Measurements from ENCODE around the gene KLK14.

Gene KLK14

GRCh38 chr19:51108066-51108804 lies 25.5 kb upstream of the KLK14 start, which contains the start of gene CTU1:
Gene CTU1, minus strand, starts transcription at chr19:51108409. Its CDS starts 3,840 bp downstream, at chr19:51104569.
- peak; percentile 99 for DNase-seq

GRCh38 chr19:51107406-51108065 lies 24.8 kb upstream of the KLK14 start:
- peak; percentile 10 for DNase-seq

- no peak for DNase-seq
These were observed 21.2 kb upstream of the KLK14 start for GRCh38 chr19:51103926-51104341.

- no peak for DNase-seq
These were observed 20.3 kb upstream of the KLK14 start for GRCh38 chr19:51102991-51103390.

GRCh38 chr19:51101171-51101865 lies 18.6 kb upstream of the KLK14 start:
- no peak for DNase-seq

GRCh38 chr19:51100601-51101000 lies 17.9 kb upstream of the KLK14 start:
- DNase-seq = no peak

GRCh38 chr19:51099047-51099382 lies 16.3 kb upstream of the KLK14 start:
- no peak for DNase-seq

GRCh38 chr19:51098365-51099046 lies 15.8 kb upstream of the KLK14 start:
- DNase-seq = peak; percentile 42

- DNase-seq = no peak
These were observed 15.1 kb upstream of the KLK14 start for GRCh38 chr19:51097796-51098195.

- peak; percentile 68 for DNase-seq
These were observed 14.6 kb upstream of the KLK14 start for GRCh38 chr19:51097166-51097738.

- DNase-seq = no peak
These were observed 13.9 kb upstream of the KLK14 start for GRCh38 chr19:51096473-51097165.

GRCh38 chr19:51094696-51095279 lies 12.1 kb upstream of the KLK14 start:
- peak; percentile 22 for DNase-seq

- DNase-seq = no peak
These were observed 11.0 kb upstream of the KLK14 start for GRCh38 chr19:51093510-51094345.

GRCh38 chr19:51093101-51093500 lies 10.4 kb upstream of the KLK14 start:
- no peak for DNase-seq

GRCh38 chr19:51091895-51092873 lies 9.5 kb upstream of the KLK14 start:
- DNase-seq = no peak

- no peak for DNase-seq
These were observed 8.4 kb upstream of the KLK14 start for GRCh38 chr19:51091126-51091525.

- no peak for DNase-seq
These were observed 7.8 kb upstream of the KLK14 start for GRCh38 chr19:51090471-51090870.

- DNase-seq = no peak
These were observed 7.1 kb upstream of the KLK14 start for GRCh38 chr19:51089786-51090185.

GRCh38 chr19:51086153-51086850 lies 3.6 kb upstream of the KLK14 start:
- DNase-seq = no peak

Data from CD4-positive, alpha-beta T cell treated with Interleukin-17A for 1 hour (primary cell).